ENCODE data around the gene SNTG2. TPM values are rescaled to one million over a fixed set of nuclear protein-coding genes. Genes with fewer than 3 reads are reported as not detected.

SNTG2 gene
- total and polyA plus RNA-seq, 2 donors (not counting 1 experiment from before 2014, with no cell fraction given): 0.06 TPM; not detected in 1

- H4K20me1 ChIP-seq (ENCODE audit: control insufficient read depth, extremely low read depth, insufficient read depth, low read length): no peaks in the 10 kb centered on the region
- H3K36me3 ChIP-seq (ENCODE audit: control insufficient read depth, insufficient read depth, low read length): no peaks in the 10 kb centered on the region
- TF ChIP-seq, protein P1, sequence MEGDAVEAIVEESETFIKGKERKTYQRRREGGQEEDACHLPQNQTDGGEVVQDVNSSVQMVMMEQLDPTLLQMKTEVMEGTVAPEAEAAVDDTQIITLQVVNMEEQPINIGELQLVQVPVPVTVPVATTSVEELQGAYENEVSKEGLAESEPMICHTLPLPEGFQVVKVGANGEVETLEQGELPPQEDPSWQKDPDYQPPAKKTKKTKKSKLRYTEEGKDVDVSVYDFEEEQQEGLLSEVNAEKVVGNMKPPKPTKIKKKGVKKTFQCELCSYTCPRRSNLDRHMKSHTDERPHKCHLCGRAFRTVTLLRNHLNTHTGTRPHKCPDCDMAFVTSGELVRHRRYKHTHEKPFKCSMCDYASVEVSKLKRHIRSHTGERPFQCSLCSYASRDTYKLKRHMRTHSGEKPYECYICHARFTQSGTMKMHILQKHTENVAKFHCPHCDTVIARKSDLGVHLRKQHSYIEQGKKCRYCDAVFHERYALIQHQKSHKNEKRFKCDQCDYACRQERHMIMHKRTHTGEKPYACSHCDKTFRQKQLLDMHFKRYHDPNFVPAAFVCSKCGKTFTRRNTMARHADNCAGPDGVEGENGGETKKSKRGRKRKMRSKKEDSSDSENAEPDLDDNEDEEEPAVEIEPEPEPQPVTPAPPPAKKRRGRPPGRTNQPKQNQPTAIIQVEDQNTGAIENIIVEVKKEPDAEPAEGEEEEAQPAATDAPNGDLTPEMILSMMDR (conservative IDR thresholded peaks at IDR 0.05 in 1 of 2, IDR thresholded peaks at IDR 0.05 in 1 of 2; ENCODE audit: low read depth in 1 of 2, low read length in 2 of 2): no peak
- TF ChIP-seq EZH2 (IDR thresholded peaks at IDR 0.05; ENCODE audit: low read length, missing control alignments): no peak
- no peak overlapping the region for H3K4me3 ChIP-seq (replicated peaks in 1 of 4; ENCODE audit: control extremely low read depth in 1 of 4, insufficient read depth in 1 of 4, low read depth in 3 of 4, low read length in 4 of 4)
- H3K9me3 ChIP-seq (ENCODE audit: control insufficient read depth, insufficient read depth, low read depth, low read length): no peaks in the 10 kb centered on the region
- no peak overlapping the region for H3K27ac ChIP-seq (ENCODE audit: insufficient read depth, low read length)
- H3K9ac ChIP-seq (ENCODE audit: insufficient read depth, low read length): no peak overlapping the region
- H3K79me2 ChIP-seq (ENCODE audit: control insufficient read depth, insufficient read depth, low read length): no peaks in the 10 kb centered on the region
- no peak overlapping the region for H3K4me2 ChIP-seq (ENCODE audit: extremely low read depth, insufficient read depth, low read length)
- no peak overlapping the region for H2AFZ ChIP-seq (ENCODE audit: low read length)
- no peaks in the 10 kb centered on the region for H3K27me3 ChIP-seq (ENCODE audit: control insufficient read depth, insufficient read depth, low read length)
- DNase-seq (ENCODE audit: low read depth in 2 of 2): no peak
- no peaks in the 10 kb centered on the region for H3K4me1 ChIP-seq (ENCODE audit: control insufficient read depth, extremely low read depth, insufficient read depth, low read length)
Measured at GRCh38 chr2:1393321-1393720, 442.7 kb downstream of the SNTG2 start.

GRCh38 chr2:1394709-1395408 lies 444.2 kb downstream of the SNTG2 start:
- DNase-seq (ENCODE audit: low read depth in 2 of 2): no peak
- no peaks in the 10 kb centered on the region for H3K27me3 ChIP-seq (ENCODE audit: control insufficient read depth, insufficient read depth, low read length)
- no peak for TF ChIP-seq EZH2 (IDR thresholded peaks at IDR 0.05; ENCODE audit: low read length, missing control alignments)
- TF ChIP-seq, protein P1 (conservative IDR thresholded peaks at IDR 0.05 in 1 of 2, IDR thresholded peaks at IDR 0.05 in 1 of 2; ENCODE audit: low read depth in 1 of 2, low read length in 2 of 2): no peak
- H4K20me1 ChIP-seq (ENCODE audit: control insufficient read depth, extremely low read depth, insufficient read depth, low read length): no peaks in the 10 kb centered on the region
- H3K79me2 ChIP-seq (ENCODE audit: control insufficient read depth, insufficient read depth, low read length): no peaks in the 10 kb centered on the region
- no peak overlapping the region for H3K27ac ChIP-seq (ENCODE audit: insufficient read depth, low read length)
- H3K4me1 ChIP-seq (ENCODE audit: control insufficient read depth, extremely low read depth, insufficient read depth, low read length): no peaks in the 10 kb centered on the region
- no peak overlapping the region for H3K4me2 ChIP-seq (ENCODE audit: extremely low read depth, insufficient read depth, low read length)
- H3K9me3 ChIP-seq (ENCODE audit: control insufficient read depth, insufficient read depth, low read depth, low read length): no peaks in the 10 kb centered on the region
- no peak overlapping the region for H2AFZ ChIP-seq (ENCODE audit: low read length)
- no peaks in the 10 kb centered on the region for H3K36me3 ChIP-seq (ENCODE audit: control insufficient read depth, insufficient read depth, low read length)
- H3K4me3 ChIP-seq (replicated peaks in 1 of 4; ENCODE audit: control extremely low read depth in 1 of 4, insufficient read depth in 1 of 4, low read depth in 3 of 4, low read length in 4 of 4): no peak overlapping the region
- H3K9ac ChIP-seq (ENCODE audit: insufficient read depth, low read length): no peak overlapping the region

DNA sequence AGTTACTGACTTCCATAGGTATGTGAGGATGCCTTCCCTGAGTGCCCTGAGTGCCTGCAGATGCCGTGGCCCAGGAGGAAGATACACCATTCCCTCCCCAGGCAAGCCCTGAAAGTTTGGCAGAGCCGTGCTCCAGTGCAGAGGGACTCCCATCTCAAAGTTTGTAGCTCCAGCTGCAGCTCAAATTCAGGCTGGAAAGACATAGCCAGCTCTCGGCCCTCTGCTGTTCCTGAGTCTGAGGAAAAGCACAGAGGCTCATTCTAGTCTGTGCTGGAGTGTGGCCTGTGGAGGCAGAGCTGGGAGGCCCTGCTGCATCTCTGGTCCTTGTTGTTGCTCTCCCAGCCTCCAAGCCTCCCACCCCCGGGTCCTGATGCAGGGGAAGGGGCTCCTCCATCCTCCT lies 446.7 kb downstream of the SNTG2 start:
- Histone ChIP-seq H3K27ac (ENCODE audit: insufficient read depth, low read length) (no peak overlapping the region), H3K79me2 (ENCODE audit: control insufficient read depth, insufficient read depth, low read length) (no peaks in the 10 kb centered on the region), H3K9me3 (ENCODE audit: control insufficient read depth, insufficient read depth, low read depth, low read length) (no peaks in the 10 kb centered on the region), H3K4me2 (ENCODE audit: extremely low read depth, insufficient read depth, low read length) (no peak overlapping the region), H3K9ac (ENCODE audit: insufficient read depth, low read length) (no peak overlapping the region), H3K4me1 (ENCODE audit: control insufficient read depth, extremely low read depth, insufficient read depth, low read length) (no peaks in the 10 kb centered on the region), H3K27me3 (ENCODE audit: control insufficient read depth, insufficient read depth, low read length) (no peaks in the 10 kb centered on the region), H4K20me1 (ENCODE audit: control insufficient read depth, extremely low read depth, insufficient read depth, low read length) (no peaks in the 10 kb centered on the region), H3K4me3 (replicated peaks in 1 of 4; ENCODE audit: control extremely low read depth in 1 of 4, insufficient read depth in 1 of 4, low read depth in 3 of 4, low read length in 4 of 4) (no peak overlapping the region), H3K36me3 (ENCODE audit: control insufficient read depth, insufficient read depth, low read length) (no peaks in the 10 kb centered on the region), H2AFZ (ENCODE audit: low read length) (no peak overlapping the region)
- TF ChIP-seq, protein P1 (conservative IDR thresholded peaks at IDR 0.05 in 1 of 2, IDR thresholded peaks at IDR 0.05 in 1 of 2; ENCODE audit: low read depth in 1 of 2, low read length in 2 of 2): no peak
- no peak for TF ChIP-seq EZH2 (IDR thresholded peaks at IDR 0.05; ENCODE audit: low read length, missing control alignments)
- DNase-seq (ENCODE audit: low read depth in 2 of 2): no peak
